RWPE1 (cell line): ENCODE measurements around the gene TENT4B.

Source experiments
- CTCF ChIA-PET: fragments of 350-600 bp; sonication (Branson Sonifier 250); formaldehyde crosslinking; extraction: SDS; loops from one replicate; lab custom pipeline; 2021; lab: Yijun Ruan, JAX
- POLR2A ChIA-PET: fragments of 400-600 bp; formaldehyde crosslinking; extraction: SDS; loops from one replicate; lab custom pipeline; 2020; ENCODE audit warnings: antibody characterized with exemption; ENCODE audit not compliant: low non-redundant PET; lab: Yijun Ruan, JAX
- DNase-seq: peaks from one replicate; pipeline ENCODE4 v3.0.0; 2012; ENCODE audit warnings: low spot score
- H3K27ac ChIP-seq: fragments of 450-650 bp; 2 replicates; pipeline ENCODE4 v1.5.1; 2017
- TF ChIP-seq, protein P1 (sequence below): fragments of 450-650 bp; conservative IDR thresholded peaks from 2 replicates; pipeline ENCODE4 v1.5.1; 2017; ENCODE audit warnings: low read depth, mild to moderate bottlenecking

TENT4B gene

DNA sequence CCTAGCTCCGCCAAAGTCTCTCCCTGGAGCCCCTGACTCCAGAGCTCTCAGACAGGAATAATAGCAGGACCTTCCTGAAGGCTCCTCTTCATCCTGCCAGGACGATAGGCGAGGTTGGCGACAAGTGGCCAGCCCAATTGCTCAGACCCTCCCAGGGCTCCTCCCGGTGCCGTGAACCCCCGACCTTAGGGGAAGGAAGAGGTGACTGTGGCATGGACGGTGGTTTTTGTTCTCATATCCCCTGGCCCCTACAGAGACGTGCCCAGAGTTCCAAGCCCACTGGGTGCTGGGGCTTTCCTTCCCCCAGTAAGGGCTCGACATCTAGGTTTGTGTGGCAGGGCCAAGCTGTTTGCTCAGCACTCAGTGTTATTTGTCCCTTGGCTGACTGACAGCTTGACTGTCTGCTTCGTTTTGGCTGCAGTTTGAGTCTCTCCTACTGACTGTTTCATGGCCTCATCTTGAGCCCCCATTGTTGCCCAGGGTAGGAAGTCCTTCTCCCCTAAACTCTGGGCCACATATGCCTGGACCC lies 108.7 kb downstream of the TENT4B start:
- DNase-seq: no peak
- CTCF ChIA-PET: interaction anchor here (1.0 to 1.2 kb wide), 2 partner anchors 13 to 404 kb away, joined by 3 read pairs; no protein-coding TSS in a partner anchor
- H3K27ac ChIP-seq: no peak overlapping the region
- TF ChIP-seq, protein P1, sequence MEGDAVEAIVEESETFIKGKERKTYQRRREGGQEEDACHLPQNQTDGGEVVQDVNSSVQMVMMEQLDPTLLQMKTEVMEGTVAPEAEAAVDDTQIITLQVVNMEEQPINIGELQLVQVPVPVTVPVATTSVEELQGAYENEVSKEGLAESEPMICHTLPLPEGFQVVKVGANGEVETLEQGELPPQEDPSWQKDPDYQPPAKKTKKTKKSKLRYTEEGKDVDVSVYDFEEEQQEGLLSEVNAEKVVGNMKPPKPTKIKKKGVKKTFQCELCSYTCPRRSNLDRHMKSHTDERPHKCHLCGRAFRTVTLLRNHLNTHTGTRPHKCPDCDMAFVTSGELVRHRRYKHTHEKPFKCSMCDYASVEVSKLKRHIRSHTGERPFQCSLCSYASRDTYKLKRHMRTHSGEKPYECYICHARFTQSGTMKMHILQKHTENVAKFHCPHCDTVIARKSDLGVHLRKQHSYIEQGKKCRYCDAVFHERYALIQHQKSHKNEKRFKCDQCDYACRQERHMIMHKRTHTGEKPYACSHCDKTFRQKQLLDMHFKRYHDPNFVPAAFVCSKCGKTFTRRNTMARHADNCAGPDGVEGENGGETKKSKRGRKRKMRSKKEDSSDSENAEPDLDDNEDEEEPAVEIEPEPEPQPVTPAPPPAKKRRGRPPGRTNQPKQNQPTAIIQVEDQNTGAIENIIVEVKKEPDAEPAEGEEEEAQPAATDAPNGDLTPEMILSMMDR: no peak
- POLR2A ChIA-PET: interaction anchor here (0.5 kb wide), 1 partner anchor 26 kb away, joined by 3 read pairs; no protein-coding TSS in a partner anchor

DNA sequence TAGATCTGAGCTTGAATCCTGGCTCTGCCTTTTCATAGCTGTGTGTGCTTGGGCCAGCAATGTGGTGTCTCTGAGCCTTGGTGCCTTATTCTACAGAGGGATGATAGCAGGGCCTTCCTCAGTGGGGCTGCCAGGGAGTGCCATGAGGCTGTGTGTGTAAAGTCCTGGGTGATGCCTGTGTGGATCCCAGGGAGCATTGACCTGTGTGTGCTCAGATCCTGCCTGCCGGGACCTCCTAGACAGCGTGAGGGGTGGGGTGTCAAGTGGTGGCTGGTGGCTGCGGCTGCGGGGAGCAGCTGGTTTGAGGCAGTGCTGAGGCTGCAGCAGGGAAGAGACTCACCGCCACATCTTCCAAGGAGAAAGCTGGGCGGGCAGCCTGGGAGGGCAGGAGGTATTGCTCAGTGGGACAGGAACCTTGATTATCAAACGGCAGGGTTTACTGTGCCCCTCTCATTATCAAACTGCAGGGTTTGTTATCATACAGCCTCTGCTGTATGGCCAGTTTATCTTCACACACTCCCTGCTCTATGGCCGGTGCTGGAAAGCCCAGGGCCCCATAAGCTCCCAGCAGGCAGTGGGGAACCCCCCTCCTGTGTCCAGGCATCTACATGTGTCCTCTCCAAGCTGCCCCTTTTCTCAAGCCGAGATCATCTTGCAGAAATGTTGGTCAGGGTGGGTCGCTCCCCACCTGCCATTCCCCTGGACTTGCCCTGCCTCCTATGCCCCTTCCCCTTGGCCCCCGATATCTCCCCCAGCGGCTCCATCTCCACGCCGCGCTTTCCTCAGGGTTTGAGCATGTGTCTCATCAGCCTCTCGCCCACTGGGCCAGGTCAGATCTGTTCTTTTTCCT lies 110.2 kb downstream of the TENT4B start:
- no peak for DNase-seq
- CTCF ChIA-PET: interaction anchor here (1.2 kb wide), 1 partner anchor 402 kb away, joined by 3 read pairs; no protein-coding TSS in a partner anchor
- POLR2A ChIA-PET: no interaction called here
- H3K27ac ChIP-seq: peak overlapping the region; percentile 0; the same call in 1 of the 2 replicates
- TF ChIP-seq, protein P1: no peak

- CTCF ChIA-PET: interaction anchor here (0.6 to 1.2 kb wide), 2 partner anchors 18 to 66 kb away, joined by 3 to 6 read pairs; no protein-coding TSS in a partner anchor
- no peak for DNase-seq
- 0 out of 2 replicates have a peak overlapping the region, but pooled peaks have one; percentile 0 for H3K27ac ChIP-seq
- TF ChIP-seq, protein P1: no peak
- POLR2A ChIA-PET: no interaction called here
Measured at GRCh38 chr16:50263940-50264929, 111.1 kb downstream of the TENT4B start.

GRCh38 chr16:50265260-50265659 lies 112.2 kb downstream of the TENT4B start:
- POLR2A ChIA-PET: no interaction called here
- H3K27ac ChIP-seq: peak overlapping the region; percentile 73; the same call in 1 of the 2 replicates

DNA sequence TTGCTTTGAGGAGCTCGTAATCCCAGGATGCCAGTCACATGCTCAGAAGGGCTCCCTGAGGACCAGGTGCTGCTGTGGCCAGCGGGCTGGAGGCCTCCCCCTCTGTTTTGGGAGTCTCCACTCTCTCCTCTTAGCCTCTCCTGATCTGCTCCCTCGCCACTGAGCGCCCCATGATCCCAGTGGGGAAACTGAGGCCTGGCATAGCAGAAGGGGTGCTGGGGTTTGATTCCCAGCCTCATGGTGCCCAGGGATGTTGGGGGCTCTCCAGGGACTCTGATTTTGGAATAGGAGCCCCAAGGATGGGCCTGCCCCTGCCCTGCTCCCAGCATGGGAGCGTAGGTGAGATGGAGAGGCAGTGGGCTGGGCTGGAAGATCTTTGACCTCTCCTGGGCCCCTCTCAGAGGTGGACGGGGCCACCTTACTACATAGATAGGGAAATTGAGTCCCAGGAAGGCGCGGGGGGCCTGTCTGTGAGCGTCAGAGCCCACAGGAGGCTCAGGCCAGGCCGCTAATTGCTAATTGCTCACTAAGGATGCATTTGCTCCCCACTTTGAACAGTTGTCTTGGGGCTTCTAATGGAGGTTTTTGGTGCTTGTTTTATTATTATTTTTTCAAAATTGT lies 112.7 kb downstream of the TENT4B start:
- CTCF ChIA-PET: interaction anchor here (0.6 kb wide), 1 partner anchor 67 kb away, joined by 4 read pairs; no protein-coding TSS in a partner anchor
- POLR2A ChIA-PET: no interaction called here

More at GRCh38 chr16:50265260-50265659, 112.2 kb downstream of the TENT4B start:
- TF ChIP-seq, protein P1: no peak
- no peak for DNase-seq
- CTCF ChIA-PET: interaction anchor here (1.2 kb wide), 1 partner anchor 17 kb away, joined by 3 read pairs; no protein-coding TSS in a partner anchor

More for the DNA sequence above, 112.7 kb downstream of the TENT4B start:
- DNase-seq: no peak
- peak overlapping the region; percentile 73 for H3K27ac ChIP-seq
- TF ChIP-seq, protein P1: no peak
